Activated naive CD8-positive, alpha-beta T cell treated with anti-CD3 and anti-CD28 coated beads for 36 hours (primary cell): ENCODE results near the gene MYO7A. TPM values are rescaled to one million over a fixed set of nuclear protein-coding genes. Genes with fewer than 3 reads are reported as not detected.

Source experiments
- DNase-seq: peaks from one replicate; pipeline ENCODE4 v3.0.0; 2021
- H3K27ac Mint-ChIP-seq: one replicate; pipeline ENCODE4 v1.8.0; 2022; ENCODE audit warnings: mild to moderate bottlenecking, moderate library complexity, mixed read lengths
- H3K27me3 Mint-ChIP-seq: one replicate; pipeline ENCODE4 v1.8.0; 2022; ENCODE audit warnings: mild to moderate bottlenecking, mixed read lengths
- H3K36me3 Mint-ChIP-seq: one replicate; pipeline ENCODE4 v1.8.0; 2021; ENCODE audit warnings: mild to moderate bottlenecking, mixed read lengths
- H3K4me1 Mint-ChIP-seq: one replicate; pipeline ENCODE4 v1.8.0; 2021; ENCODE audit warnings: mixed read lengths
- H3K4me3 Mint-ChIP-seq: one replicate; pipeline ENCODE4 v1.8.0; 2022; ENCODE audit warnings: mild to moderate bottlenecking, moderate library complexity, mixed read lengths
- H3K9me3 Mint-ChIP-seq: one replicate; pipeline ENCODE4 v1.8.0; 2022; ENCODE audit warnings: mixed read lengths
- total RNA-seq, 2 experiments: library from RNA; stranded (reverse); gene quantifications; one replicate each; pipeline ENCODE4 v1.2.3, GENCODE V29; 2021

MYO7A gene
- total RNA-seq, 2 experiments from 2014 or later: 0.06 to 0.16 TPM

- H3K4me3 Mint-ChIP-seq: no peak overlapping the region
- no peaks in the 10 kb centered on the region for H3K27me3 Mint-ChIP-seq
- no peaks in the 10 kb centered on the region for H3K36me3 Mint-ChIP-seq
- no peak overlapping the region for H3K27ac Mint-ChIP-seq
- H3K9me3 Mint-ChIP-seq: no peaks in the 10 kb centered on the region
- H3K4me1 Mint-ChIP-seq: no peaks in the 10 kb centered on the region
- no peak for DNase-seq
Observed at GRCh38 chr11:77167111-77167626, 39.1 kb downstream of the MYO7A start.

GRCh38 chr11:77167791-77168190, 39.7 kb downstream of the MYO7A start:
- no peaks in the 10 kb centered on the region for H3K9me3 Mint-ChIP-seq
- H3K36me3 Mint-ChIP-seq: no peaks in the 10 kb centered on the region
- no peaks in the 10 kb centered on the region for H3K4me1 Mint-ChIP-seq
- no peaks in the 10 kb centered on the region for H3K27me3 Mint-ChIP-seq
- H3K27ac Mint-ChIP-seq: no peak overlapping the region
- no peak for DNase-seq
- no peak overlapping the region for H3K4me3 Mint-ChIP-seq

- Mint-ChIP-seq H3K4me1 (no peaks in the 10 kb centered on the region), H3K36me3 (no peaks in the 10 kb centered on the region), H3K27me3 (no peaks in the 10 kb centered on the region), H3K4me3 (no peak overlapping the region), H3K9me3 (no peaks in the 10 kb centered on the region), H3K27ac (no peak overlapping the region)
- DNase-seq: no peak
Observed at GRCh38 chr11:77170107-77170506, 42.1 kb downstream of the MYO7A start.

GRCh38 chr11:77171254-77171653, 43.2 kb downstream of the MYO7A start:
- DNase-seq: no peak
- no peaks in the 10 kb centered on the region for H3K36me3 Mint-ChIP-seq
- no peaks in the 10 kb centered on the region for H3K4me1 Mint-ChIP-seq
- no peaks in the 10 kb centered on the region for H3K9me3 Mint-ChIP-seq
- no peak overlapping the region for H3K4me3 Mint-ChIP-seq
- H3K27ac Mint-ChIP-seq: no peak overlapping the region
- no peaks in the 10 kb centered on the region for H3K27me3 Mint-ChIP-seq

- Mint-ChIP-seq H3K36me3 (no peaks in the 10 kb centered on the region), H3K27me3 (no peaks in the 10 kb centered on the region), H3K4me3 (no peak overlapping the region), H3K4me1 (no peaks in the 10 kb centered on the region), H3K9me3 (no peaks in the 10 kb centered on the region), H3K27ac (no peak overlapping the region)
- no peak for DNase-seq
Observed at GRCh38 chr11:77171885-77172665, 44.0 kb downstream of the MYO7A start.

GRCh38 chr11:77172666-77172982, 44.6 kb downstream of the MYO7A start:
- no peaks in the 10 kb centered on the region for H3K27me3 Mint-ChIP-seq
- no peaks in the 10 kb centered on the region for H3K36me3 Mint-ChIP-seq
- H3K4me3 Mint-ChIP-seq: no peak overlapping the region
- no peak for DNase-seq
- H3K4me1 Mint-ChIP-seq: no peaks in the 10 kb centered on the region
- no peak overlapping the region for H3K27ac Mint-ChIP-seq
- H3K9me3 Mint-ChIP-seq: no peaks in the 10 kb centered on the region

- Mint-ChIP-seq H3K36me3 (no peaks in the 10 kb centered on the region), H3K9me3 (peaks cover 3% of the 10 kb centered on the region), H3K27ac (no peak overlapping the region), H3K4me1 (no peaks in the 10 kb centered on the region), H3K27me3 (no peaks in the 10 kb centered on the region), H3K4me3 (no peak overlapping the region)
- DNase-seq: no peak
Observed at GRCh38 chr11:77173494-77173893, 45.4 kb downstream of the MYO7A start.

- Mint-ChIP-seq H3K27me3 (no peaks in the 10 kb centered on the region), H3K4me3 (no peak overlapping the region), H3K36me3 (no peaks in the 10 kb centered on the region), H3K4me1 (no peaks in the 10 kb centered on the region), H3K9me3 (peaks cover 3% of the 10 kb centered on the region), H3K27ac (no peak overlapping the region)
- no peak for DNase-seq
Observed at GRCh38 chr11:77174559-77174958, 46.5 kb downstream of the MYO7A start.

- no peaks in the 10 kb centered on the region for H3K27me3 Mint-ChIP-seq
- DNase-seq: no peak
- H3K36me3 Mint-ChIP-seq: no peaks in the 10 kb centered on the region
- H3K9me3 Mint-ChIP-seq: peaks cover 3% of the 10 kb centered on the region
- H3K27ac Mint-ChIP-seq: no peak overlapping the region
- H3K4me3 Mint-ChIP-seq: no peak overlapping the region
- no peaks in the 10 kb centered on the region for H3K4me1 Mint-ChIP-seq
Observed at GRCh38 chr11:77175021-77175842, 47.2 kb downstream of the MYO7A start.

- no peak overlapping the region for H3K4me3 Mint-ChIP-seq
Observed at GRCh38 chr11:77175869-77176539, 48.0 kb downstream of the MYO7A start.

GRCh38 chr11:77176996-77177395, 49.0 kb downstream of the MYO7A start:
- no peaks in the 10 kb centered on the region for H3K4me1 Mint-ChIP-seq
- no peaks in the 10 kb centered on the region for H3K36me3 Mint-ChIP-seq
- no peak overlapping the region for H3K27ac Mint-ChIP-seq
- no peak for DNase-seq
- H3K4me3 Mint-ChIP-seq: no peak overlapping the region
- H3K9me3 Mint-ChIP-seq: peaks cover 3% of the 10 kb centered on the region
- H3K27me3 Mint-ChIP-seq: no peaks in the 10 kb centered on the region

More at GRCh38 chr11:77175869-77176539, 48.0 kb downstream of the MYO7A start:
- peaks cover 3% of the 10 kb centered on the region for H3K9me3 Mint-ChIP-seq
- H3K4me1 Mint-ChIP-seq: no peaks in the 10 kb centered on the region
- H3K27me3 Mint-ChIP-seq: no peaks in the 10 kb centered on the region
- H3K36me3 Mint-ChIP-seq: no peaks in the 10 kb centered on the region
- no peak overlapping the region for H3K27ac Mint-ChIP-seq
- DNase-seq: no peak

GRCh38 chr11:77178150-77178549, 50.1 kb downstream of the MYO7A start:
- Mint-ChIP-seq H3K36me3 (no peaks in the 10 kb centered on the region), H3K4me1 (no peaks in the 10 kb centered on the region), H3K9me3 (peaks cover 3% of the 10 kb centered on the region), H3K4me3 (no peak overlapping the region), H3K27ac (no peak overlapping the region), H3K27me3 (no peaks in the 10 kb centered on the region)
- DNase-seq: no peak

GRCh38 chr11:77179048-77179447, 51.0 kb downstream of the MYO7A start:
- Mint-ChIP-seq H3K36me3 (no peaks in the 10 kb centered on the region), H3K27ac (no peak overlapping the region), H3K4me3 (no peak overlapping the region), H3K4me1 (no peaks in the 10 kb centered on the region), H3K9me3 (peaks cover 3% of the 10 kb centered on the region), H3K27me3 (no peaks in the 10 kb centered on the region)
- DNase-seq: no peak

- no peak overlapping the region for H3K27ac Mint-ChIP-seq
- H3K4me1 Mint-ChIP-seq: no peaks in the 10 kb centered on the region
- peaks cover 3% of the 10 kb centered on the region for H3K9me3 Mint-ChIP-seq
- H3K27me3 Mint-ChIP-seq: no peaks in the 10 kb centered on the region
- no peak for DNase-seq
- no peak overlapping the region for H3K4me3 Mint-ChIP-seq
- H3K36me3 Mint-ChIP-seq: no peaks in the 10 kb centered on the region
Observed at GRCh38 chr11:77179681-77180080, 51.6 kb downstream of the MYO7A start.

- no peak for DNase-seq
Observed at GRCh38 chr11:77180346-77180745, 52.3 kb downstream of the MYO7A start.

More at GRCh38 chr11:77180346-77180745, 52.3 kb downstream of the MYO7A start:
- Mint-ChIP-seq H3K27me3 (no peaks in the 10 kb centered on the region), H3K9me3 (peaks cover 3% of the 10 kb centered on the region), H3K4me3 (no peak overlapping the region), H3K27ac (no peak overlapping the region), H3K4me1 (no peaks in the 10 kb centered on the region), H3K36me3 (no peaks in the 10 kb centered on the region)
